GM19372 (cell line): ENCODE results near the gene NDUFS7.
"Not testable (repeated sequence)": the region's sequence is repeated elsewhere in the genome, so short reads cannot be mapped to it uniquely, and the experiment has no call there.

ENCODE experiments used
- ATAC-seq: cut with Tn5 transposase; IDR thresholded peaks from one replicate; pipeline ENCODE4 v1.9.1; 2021; ENCODE audit warnings: mild to moderate bottlenecking, low read depth, moderate library complexity; ENCODE audit not compliant: unreplicated experiment

The NDUFS7 gene

DNA sequence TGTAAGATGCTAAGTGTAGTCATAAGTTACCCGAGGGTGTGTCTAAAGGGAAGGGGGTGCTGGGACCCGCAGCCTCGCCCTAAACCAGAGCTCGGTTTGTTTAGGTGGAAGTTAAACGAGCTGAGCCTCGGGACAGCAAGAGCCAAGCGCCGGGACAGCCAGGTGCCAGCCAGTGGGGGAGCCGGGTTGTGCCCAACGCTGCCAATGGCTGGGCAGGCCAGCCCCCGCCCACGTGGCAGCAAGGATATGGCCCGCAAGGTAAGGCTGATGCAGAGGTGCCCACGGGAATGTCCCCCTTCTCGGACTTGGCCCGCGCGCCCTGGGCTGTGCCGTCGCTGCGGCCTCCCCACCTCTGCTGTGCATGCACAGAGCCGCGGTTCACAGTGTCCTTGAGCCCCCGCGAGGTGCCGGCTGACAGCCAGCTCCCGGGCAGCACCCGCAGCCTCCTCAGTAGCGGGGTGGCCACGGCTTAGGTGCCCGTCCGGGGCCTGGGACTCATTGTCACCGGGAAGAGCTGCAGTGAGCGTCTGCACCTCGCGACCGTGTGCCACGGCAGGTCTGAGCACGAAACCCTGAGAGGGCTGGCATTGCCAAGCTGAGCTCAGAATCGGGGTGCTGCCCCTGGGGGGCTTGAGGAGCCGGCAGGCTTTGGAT lies 45.2 kb downstream of the NDUFS7 start:
- no peak for ATAC-seq

GRCh38 chr19:1429750-1430149 lies 46.0 kb downstream of the NDUFS7 start:
- no peak for ATAC-seq

GRCh38 chr19:1430246-1430645 lies 46.5 kb downstream of the NDUFS7 start:
- ATAC-seq: no peak

DNA sequence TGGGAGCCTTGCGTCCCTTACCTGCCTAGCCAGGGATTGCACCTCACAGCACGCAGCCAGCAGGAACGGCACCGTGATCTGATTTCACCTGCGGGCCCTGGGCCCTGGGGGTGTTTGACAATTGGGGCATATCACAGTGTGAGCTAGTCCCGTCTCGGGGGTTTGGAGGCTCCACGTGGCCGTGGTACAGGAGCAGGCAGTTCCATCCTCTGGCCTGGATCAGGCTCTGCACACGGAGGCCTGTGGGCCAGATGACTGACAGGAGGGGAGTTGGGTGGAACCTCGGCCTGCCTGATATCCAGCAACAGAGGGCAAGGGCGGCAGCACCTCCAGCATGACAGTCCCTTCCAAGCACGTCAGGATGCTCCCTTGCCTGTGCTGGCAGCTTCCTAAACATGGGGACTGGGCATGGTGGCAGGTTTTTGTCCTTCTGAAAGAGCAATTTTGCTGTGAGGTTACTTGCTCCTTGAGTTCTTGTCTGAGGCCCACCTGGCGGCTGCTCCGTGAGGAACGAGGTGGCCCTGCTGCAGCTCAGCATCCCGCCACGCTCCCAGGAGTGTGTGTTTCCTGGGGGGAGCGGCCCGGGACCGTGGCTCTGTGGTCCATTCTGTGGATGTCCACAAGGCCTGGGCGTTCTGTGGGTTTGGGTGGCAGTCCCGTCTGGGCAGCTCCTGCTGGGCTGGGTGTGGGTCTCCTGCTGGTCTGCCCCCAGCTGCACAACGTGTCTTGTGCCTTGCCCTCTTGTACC lies 48.2 kb downstream of the NDUFS7 start:
- ATAC-seq: no peak

DNA sequence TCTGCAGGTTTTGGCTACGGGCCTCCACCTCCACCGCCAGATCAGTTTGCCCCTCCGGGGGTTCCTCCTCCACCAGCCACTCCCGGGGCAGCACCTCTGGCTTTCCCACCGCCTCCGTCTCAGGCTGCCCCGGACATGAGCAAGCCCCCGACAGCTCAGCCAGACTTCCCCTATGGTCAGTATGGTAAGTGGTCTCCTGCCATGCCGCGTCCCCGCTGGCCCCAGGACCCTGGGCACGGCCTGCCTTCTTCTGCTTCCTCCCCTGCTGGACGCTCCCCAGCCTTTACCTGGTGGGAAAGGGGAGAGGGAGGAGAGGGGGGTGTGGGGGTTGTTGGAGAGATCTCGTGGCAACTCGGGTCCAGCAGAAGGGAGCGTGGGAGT lies 48.8 kb downstream of the NDUFS7 start:
- no peak for ATAC-seq

DNA sequence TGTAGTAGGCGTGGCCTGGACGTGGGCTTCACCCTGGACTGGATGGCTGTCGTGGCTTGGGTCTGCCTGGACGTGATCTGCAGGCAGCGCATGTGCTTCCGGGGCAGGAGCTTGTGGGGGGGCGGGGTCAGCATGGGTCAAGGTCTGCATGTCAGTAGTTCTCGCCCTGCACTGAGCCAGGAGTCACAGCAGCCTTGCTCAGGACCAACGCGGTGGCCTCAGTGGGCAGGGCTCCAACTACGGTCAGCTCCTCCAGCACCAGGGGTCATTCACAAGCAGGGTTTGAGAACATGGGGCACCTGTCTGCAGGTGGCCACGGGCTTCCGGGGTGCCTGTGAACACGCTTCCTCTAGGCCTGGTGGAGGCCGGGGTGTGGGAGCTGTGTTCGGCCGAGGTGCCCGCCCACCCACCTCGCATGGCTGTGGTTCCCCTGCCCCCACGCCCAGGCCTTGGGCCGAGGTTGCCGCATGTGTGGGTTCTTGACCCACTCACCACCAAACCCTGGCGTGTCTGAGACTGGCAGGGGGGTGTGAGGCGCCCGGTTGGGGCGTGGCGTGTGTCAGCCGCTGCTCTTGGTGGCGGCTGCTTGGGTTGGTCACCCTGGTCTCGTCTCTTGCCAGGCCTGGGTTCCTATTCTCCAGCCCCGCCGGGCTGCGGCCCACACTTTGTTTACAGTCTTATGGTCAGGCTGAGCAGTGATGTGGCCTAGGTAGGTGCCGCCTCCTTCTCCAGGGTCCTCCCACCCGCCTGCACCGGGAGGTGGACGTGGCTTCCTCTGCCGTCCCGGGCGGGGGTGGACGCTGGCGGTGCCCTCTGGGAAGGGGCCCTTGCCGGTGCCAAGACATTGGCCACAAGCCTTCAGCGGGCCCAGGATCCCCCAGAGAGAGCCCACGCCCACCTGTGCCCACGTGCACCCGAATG lies 49.7 kb downstream of the NDUFS7 start:
- no peak for ATAC-seq

DNA sequence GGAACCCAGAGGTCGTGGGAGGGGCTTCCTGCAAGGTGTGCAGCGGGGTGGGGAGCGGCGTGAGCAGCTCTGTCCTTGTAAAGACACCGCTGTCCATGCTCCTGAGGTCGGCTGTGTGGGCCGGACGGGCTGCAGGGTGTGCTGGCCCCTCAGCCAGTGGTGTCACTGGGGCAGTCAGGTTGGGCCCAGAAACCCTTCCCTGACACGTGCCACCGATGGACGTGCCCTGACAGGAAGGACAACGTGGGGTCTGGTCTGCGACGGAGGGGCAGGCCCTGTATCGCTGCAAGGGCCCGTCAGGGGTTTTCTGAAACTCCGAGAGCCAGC lies 50.3 kb downstream of the NDUFS7 start:
- ATAC-seq: no peak

DNA sequence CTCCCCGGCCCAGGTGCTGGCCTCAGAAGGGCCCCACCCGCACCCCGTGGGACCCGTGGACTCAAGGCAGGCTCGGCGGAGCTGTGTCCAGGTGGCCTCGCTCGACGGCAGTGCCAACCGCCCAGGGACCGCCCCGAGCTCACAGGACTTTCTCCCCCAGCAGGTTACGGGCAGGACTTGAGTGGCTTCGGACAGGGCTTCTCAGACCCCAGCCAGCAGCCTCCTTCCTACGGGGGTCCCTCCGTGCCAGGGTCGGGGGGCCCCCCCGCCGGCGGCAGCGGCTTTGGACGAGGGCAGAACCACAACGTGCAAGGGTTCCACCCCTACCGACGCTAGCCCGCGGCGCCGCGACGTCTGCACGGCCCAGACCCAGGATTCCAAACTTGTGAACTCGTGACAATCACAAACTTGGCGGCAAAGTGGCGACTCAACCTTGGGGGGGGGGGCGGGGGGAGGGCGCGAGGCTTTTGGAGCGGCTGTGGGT lies 50.9 kb downstream of the NDUFS7 start:
- no peak for ATAC-seq

- ATAC-seq: no peak
Observed at GRCh38 chr19:1435378-1435989, 51.8 kb downstream of the NDUFS7 start.

- no peak for ATAC-seq
Observed at GRCh38 chr19:1437609-1438008, 53.9 kb downstream of the NDUFS7 start.

DNA sequence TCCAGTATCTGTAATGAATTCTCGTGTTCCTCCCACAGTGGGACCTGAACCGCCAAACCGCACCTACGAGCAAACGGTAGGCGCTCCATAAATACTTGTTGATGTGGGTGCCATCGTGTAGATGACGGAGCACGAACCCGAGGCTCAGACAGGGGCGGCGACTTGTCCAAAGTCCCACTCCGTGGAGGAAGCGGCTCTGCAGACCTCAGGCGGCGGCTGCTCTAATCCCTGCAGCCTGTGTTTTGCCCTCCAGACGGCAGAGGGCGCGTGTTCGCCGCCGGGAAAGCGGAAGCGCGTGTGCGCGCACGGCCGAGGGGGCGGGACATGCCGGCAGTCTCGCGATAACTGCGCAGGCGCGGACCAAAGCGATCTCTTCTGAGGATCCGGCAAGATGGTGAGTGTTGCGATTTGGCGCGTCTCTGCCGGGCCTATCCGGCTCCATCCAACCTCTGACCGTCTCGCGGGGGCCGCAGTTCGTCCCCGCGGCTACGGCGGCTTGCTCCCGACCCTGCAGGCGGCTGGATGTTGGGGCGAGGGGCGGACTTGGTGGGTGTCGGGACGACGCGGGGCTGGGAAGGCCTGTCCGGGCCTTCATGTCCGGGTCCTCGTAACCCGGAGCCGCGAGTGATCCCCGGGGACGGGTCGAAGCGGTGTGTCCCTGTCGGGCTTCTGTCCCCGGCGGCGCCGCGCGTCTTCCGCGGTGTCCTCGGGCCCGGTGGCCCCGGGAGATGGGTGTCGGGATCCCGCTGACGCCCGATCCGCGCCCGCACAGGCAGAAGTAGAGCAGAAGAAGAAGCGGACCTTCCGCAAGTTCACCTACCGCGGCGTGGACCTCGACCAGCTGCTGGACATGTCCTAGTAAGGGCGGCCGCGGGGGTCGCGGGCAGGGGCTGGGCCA lies 54.6 kb downstream of the NDUFS7 start, which contains the start of gene RPS15:
TSS of gene RPS15 (plus strand) at position 362 of the 898 bp plus-strand sequence. CDS start at position 392, 30 bp downstream.
- ATAC-seq: peak; percentile 80

GRCh38 chr19:1438933-1439354 lies 55.2 kb downstream of the NDUFS7 start:
- no peak for ATAC-seq

DNA sequence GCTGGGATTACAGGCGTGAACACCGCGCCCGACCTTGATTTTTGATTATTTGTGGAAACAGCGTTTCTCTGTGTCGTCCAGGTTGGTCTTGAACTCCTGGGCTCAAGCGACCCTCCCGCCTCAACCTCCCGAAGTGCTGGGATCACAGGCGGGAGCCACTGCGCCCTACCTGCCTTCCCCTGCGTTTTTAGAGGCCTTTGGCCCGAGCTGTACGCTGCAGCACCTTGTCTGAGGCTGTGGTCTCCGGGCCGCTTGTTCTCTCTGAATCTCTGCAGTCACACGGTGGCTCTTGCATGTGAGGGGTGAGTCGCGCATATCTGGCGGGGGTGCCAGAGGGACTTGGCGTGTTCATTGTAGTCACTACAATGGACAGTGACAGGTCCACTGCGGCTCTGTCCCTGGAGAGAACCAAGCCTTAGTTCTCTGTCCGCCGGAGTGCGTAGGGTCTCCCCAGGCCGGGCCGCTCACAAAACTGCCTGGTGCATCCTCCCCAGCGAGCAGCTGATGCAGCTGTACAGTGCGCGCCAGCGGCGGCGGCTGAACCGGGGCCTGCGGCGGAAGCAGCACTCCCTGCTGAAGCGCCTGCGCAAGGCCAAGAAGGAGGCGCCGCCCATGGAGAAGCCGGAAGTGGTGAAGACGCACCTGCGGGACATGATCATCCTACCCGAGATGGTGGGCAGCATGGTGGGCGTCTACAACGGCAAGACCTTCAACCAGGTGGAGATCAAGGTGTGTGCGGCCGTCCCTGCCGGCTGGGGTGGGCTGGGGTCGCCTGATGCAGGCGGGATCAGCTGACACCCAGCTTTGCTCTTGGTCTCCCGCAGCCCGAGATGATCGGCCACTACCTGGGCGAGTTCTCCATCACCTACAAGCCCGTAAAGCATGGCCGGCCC lies 56.1 kb downstream of the NDUFS7 start:
- not testable (repeated sequence) for ATAC-seq

- ATAC-seq: no peak
Observed at GRCh38 chr19:1440418-1440801, 56.7 kb downstream of the NDUFS7 start.

- ATAC-seq: no peak
Observed at GRCh38 chr19:1441022-1441426, 57.3 kb downstream of the NDUFS7 start.

- ATAC-seq: no peak
Observed at GRCh38 chr19:1441677-1442438, 58.2 kb downstream of the NDUFS7 start.
